Astrocyte (in vitro differentiated cells and primary cell): ENCODE measurements around the gene SPRY1.

ENCODE experiments used
- CTCF ChIP-seq: IDR thresholded peaks from 2 replicates; pipeline ENCODE4 v1.5.1; 2011; ENCODE audit warnings: low read depth, mild to moderate bottlenecking, inconsistent platforms, low read length, moderate library complexity; ENCODE audit not compliant: insufficient read depth
- EZH2 ChIP-seq: IDR thresholded peaks from 2 replicates; pipeline ENCODE4 v1.6.1; 2012; ENCODE audit warnings: mild to moderate bottlenecking, low read length, inconsistent platforms; ENCODE audit not compliant: insufficient read depth

- no peak for TF ChIP-seq CTCF
- no peak for TF ChIP-seq EZH2
Observed at GRCh38 chr4:123365412-123365811, 31.2 kb upstream of the SPRY1 start.
